Activated CD8-positive, alpha-beta memory T cell treated with anti-CD3 and anti-CD28 coated beads, Interleukin-2, amount 50 U/mL, for 1 hour (primary cell): ENCODE data around the gene ZNF184.
A peak's percentile ranks its signal among the peaks of the same experiment; 100 is the strongest.

ENCODE experiments used
- DNase-seq: peaks from one replicate; pipeline ENCODE4 v3.0.0-alpha.2; 2020; ENCODE audit errors: extremely low read depth

The ZNF184 gene

DNA sequence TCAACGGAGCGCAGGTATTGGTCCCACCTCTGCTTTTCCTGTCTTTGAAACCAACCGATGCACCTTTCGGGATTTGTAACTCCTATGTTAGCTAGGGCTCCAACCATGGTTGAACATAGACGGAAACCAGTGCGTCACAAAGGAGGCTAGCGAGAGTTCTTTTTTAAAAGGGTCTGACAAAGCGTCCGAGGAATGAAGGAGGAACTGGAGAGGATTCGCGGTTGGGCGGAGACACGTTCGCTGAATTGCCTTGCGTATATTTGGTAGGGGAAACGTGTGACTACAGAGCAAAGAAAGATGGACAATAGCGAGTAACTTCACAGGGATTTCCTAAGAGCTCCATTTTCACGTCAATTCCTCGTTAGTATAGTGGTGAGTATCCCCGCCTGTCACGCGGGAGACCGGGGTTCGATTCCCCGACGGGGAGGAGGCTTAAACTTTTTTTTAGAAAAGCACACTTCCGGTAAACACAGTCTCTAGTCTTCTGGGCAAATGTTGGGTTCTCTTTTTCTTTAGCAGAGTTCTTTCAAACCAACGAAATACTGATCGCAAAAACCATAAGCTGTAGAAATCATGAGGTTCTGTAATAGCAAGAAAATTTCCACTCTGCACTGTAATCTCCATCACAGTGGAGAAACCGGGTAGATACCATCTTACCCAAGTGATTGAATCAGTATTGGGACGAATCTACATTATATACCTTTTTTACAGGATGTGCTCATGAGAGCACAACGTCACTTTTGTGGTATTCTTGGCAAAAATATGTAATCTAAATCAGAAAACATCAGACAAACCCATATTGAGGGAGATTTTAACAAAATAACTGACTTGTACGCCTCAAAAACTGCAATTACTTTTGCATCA is 6.6 kb upstream of the ZNF184 start:
- peak; percentile 53 for DNase-seq

DNA sequence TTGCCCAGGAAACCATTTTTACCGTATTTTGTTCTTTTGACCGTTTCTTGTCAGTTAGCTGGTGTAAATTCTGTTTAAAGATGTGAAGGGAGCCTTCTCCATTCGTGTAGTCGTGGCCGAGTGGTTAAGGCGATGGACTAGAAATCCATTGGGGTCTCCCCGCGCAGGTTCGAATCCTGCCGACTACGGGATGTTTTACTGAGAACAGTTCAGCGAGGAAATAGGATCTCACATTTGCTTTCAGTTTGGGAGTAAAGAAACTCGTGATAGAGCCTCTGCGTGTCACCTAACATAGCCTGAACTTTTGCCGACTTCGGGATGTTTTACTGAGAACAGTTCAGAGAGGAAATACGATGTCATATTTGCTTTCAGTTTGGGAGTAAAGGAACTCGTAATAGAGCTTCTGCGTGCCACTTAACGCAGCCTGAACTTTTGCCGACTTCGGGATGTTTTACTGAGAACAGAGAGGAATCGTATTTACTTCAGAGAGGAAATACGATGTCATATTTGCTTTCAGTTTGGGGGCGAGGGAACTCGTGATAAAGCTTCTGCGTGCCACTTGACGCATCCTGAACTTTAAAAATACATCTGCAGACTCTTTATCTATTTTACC is 5.9 kb upstream of the ZNF184 start:
- DNase-seq: peak; percentile 73

DNA sequence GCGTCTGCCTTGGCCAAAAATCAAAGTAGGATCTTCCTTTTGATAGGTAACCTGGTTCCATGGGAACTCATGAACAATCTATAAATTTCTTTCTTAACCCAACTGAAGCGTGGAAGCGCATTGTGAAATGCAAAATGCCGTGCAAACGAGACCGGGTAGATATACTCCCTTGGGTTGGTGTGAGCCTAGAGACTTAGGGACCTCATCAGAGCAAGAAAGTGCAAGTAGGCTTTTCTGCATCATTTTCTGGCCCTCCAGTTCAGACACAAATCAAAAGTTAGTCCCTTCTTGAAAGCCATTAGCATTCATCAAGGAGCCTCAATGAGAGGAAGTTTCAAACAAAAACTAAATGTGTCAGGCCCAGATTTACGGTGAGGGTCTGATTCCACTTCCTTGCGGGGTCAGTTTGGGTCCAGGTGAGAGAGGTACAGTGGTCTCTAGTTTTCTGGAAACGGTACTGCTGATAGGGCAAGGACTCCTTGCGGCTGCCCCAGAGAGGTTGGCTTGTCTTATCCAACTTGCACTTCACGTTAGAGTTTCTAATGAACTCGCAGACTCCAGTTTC is 5.3 kb upstream of the ZNF184 start:
- DNase-seq: no peak

DNA sequence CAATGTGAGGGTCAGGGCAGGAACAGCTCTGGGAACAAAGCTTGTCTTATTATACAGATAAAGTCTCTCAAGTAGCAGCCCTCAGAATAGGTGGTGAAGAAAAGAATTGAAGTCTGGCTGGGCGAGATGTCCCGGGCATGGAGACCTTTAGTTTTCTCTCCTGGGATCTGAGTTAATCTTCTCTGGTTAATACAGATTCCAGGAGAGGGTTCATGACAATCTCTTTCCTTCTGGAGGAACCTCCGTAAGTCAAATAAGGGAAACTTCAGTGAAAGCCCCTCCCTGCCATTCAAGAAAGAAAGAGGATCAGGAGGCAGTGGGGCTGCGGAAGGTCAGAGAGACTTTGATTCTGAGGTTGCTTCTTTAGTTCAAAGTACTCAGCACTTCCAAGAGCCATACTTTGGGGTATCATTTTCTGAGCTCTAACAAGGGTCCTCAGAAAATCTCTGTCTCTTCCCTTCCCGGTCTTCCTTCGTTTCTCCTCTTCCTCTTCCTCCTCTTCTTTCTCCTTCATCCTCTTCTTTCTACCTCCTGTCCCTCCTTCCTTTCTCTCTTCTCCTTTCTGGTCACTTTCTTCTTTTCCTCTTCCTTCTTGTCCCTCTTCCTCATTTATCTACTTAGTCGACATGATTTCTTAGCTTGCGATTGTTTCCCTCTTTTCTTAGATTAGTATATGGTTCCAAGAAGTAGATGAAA is 4.6 kb upstream of the ZNF184 start:
- no peak for DNase-seq

DNA sequence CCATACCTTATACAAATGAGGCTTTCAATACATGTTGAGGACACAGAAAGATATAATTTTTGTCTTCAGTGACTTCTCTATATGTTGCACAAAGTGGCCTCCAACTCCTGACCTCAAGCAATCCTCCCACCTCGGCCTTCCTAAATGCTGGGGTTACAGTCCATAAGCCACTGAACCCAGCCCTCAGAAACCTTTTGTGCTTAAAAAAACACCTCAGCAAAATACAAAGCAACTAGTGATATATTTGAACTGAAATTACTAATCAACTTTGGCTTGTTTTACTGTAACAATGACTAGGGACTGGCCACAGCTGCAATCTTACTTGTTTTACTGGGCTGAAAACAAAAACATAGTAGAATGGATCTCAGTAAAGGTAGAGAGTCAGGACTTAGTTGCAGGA is 3.2 kb upstream of the ZNF184 start:
- no peak for DNase-seq

DNA sequence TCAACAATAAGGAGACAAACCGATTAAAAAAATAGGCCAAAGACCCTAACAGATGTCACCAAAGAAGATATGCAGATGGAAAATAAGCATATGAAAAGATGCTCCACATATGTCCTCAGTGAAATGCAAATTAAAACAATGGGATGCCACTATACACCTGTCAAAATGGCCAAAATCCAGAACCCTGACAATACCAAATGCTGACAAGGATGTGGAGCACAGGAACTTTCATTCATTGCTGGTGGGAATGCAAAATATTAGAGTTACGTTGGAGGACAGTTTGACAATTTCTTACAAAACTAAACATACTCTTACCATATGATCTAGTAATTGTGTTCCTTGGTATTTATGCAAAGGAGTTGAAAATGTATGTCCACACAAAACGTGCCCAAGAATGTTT is 1.8 kb upstream of the ZNF184 start:
- DNase-seq: no peak

DNA sequence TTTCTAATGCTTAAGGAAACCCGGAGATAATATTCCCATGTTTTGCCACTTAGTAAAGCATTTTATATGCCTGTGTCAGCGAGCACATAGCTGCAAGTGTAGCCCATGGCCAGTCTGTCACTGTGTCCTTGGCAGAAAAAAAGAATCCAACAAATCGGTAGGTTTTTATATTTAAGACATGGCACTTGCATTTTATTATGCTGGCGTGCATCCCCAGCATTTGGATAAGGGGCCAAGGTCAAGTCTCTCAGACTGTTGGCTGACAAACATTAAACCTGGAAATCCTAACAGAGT is 1.2 kb upstream of the ZNF184 start:
- no peak for DNase-seq

DNA sequence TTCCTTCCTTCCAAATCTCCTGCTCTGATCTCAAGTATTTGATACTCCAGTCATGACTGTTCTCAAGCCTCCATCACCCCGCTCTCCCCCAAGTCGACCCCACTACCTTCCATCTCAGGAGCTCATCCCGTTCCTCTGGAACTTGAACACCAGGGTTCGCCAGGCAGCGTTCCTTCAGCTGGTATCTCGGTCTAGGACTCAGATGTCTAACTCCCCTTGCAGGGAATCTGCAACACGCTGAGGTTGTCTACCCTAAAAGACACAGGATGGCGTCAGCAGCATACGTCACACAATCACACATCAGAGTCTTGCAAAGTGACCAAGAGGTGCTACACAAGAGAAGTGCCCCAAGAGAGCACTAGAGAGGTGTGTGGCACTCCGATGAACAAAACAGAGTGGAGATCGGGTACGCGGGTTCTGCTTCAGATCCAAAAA is 706 bp downstream of the ZNF184 start:
- DNase-seq: peak; percentile 82

DNA sequence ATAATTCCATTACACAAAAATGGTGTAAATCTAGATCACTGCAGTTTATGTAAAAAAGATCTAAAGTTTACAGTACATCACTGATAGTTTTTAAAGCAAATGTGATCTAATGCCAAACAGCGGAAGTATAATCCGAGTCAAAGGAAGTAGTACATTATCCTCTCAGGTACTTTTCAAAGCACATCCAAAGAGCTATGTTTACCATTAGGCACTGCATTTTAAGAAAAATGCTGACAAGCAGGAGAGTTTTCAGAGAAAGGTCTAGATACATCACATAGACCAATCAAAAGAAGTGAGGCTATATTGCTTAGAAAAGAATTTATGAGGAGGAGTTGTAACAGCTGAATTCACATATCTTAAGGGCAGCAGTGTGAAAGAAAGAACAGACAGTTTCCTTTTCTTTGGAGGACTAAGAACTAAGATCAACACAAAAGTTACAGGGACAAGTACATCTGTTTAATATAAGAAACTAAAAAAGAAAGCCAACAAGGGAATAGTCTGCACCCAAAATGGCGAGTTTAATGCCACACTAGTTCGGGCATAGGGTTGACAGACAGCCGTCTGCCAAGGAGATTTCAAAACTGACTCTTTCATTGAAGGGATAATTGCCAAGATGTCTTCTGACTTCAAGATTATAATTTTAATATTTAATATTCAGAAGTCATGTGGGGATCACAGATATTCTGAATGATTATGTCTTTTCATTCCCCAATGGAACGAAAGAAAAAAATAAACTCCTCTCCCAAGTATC is 1.4 kb downstream of the ZNF184 start:
- DNase-seq: no peak

DNA sequence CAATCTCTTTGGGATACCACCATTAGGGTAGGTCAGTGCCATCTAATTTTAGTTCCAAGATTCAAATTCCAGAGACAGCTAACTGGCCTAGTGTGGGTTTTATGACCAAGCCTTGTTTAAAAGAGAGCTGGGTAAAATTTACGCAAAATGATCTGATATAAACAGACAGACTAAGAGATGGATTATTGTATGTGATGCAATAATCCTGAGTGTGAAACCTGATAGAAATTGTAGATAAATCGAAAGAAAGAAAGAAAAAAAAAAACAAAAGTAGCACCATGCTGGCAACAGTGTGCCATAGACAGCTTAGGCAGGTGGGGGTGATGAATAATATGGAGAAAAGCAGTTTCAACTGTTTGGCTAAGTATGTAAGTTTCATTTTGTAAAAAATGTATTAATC is 2.9 kb downstream of the ZNF184 start:
- no peak for DNase-seq

DNA sequence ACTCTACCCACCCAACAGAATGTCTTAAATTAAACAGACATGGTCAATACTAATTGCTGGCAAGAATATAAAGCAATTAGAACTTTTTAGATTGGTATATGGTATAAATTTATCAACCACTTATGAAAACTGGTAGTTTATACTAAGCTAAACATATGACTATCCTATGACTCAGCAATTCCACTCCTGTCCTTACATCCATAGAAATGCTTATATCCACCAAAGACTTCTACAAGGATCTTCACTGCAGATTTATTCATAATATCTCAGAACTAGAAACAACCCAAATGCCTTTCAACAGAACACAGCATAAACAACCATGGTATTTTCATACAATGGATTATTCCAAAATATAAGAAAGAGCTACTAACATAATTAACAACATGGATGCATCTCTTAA is 4.6 kb downstream of the ZNF184 start:
- no peak for DNase-seq

DNA sequence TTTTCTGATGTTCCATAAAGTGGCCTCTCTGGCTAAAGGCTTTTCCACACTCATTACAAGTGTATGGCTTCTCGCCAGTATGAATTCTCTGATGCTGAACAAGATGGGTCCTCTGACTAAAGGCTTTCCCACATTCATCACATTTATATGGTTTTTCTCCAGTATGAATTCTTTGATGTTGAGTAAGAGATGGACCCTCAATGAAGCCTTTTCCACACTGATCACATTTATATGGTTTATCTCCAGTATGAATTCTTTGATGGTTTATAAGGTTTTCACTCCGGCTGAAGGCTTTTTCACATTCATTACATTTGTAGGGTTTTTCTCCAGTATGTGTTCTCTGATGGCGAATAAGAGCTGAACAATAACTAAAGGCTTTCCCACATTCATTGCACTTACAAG is 20.4 kb downstream of the ZNF184 start:
- no peak for DNase-seq

DNA sequence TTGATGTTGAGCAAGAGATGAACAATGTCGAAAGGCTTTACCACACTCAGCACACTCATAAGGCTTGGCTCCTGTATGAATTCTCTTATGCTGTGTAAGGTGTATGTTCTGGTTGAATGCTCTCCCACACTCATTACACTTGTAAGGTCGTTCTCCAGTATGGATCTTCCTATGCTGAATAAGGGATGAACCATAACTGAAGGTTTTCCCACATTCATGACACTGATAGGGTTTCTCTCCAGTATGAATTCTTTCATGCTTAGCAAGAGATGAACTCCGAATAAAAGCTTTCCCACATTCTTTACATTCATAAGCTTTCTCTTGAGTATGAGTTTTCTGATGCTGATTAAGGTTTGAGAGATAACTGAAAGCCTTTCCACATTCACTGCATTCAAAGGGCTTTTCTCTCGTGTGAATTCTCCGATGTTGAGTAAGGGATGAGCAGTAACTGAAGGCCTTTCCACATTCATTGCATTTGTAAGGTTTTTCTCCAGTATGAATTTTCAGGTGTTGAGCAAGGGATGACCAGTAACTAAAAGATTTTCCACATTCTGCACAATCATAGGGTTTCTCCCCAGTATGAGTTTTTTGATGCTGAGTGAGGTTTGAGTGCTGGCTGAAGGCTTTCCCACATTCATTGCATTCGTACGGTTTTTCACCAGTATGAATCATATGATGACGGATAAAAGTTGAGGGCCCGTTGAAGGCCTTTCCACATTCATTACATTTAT is 21.1 kb downstream of the ZNF184 start:
- no peak for DNase-seq

DNA sequence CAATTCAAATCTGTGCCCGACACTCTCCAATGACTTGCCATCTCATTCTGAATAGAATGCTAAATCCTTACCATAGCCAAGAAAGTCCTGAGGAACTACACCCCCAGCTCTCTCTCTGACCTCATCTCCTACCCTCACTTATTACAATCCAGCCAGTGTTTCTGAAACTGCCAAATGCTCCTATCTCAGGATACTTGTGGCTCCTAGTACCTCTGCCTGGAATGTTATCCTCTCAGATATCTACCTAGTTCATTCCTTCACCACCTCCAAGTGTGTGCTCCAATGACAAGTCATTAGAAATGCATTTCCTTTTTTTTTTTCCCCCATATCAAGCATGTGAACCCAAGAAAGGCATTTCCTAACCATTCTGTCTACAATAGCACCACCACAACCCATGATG is 24.4 kb downstream of the ZNF184 start:
- no peak for DNase-seq

DNA sequence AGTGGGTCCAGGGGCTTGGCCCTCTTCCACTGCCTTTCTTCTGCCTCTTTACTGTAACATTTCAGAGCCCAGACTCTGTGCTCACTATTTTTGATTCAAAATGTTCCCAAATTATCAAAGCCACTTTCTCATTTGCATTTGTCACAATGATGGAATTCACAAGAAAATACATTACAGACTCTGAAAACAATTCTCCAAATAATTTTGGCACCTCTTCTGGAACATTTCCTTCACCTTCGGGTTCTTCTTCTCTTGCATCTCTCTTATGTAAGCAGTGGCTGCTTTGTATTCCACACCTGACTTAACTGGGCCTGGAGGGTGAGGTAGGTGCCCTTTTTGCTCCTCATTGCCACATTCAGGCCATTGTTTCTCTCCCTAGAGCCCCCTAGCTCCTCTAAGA is 30.0 kb downstream of the ZNF184 start:
- no peak for DNase-seq

DNA sequence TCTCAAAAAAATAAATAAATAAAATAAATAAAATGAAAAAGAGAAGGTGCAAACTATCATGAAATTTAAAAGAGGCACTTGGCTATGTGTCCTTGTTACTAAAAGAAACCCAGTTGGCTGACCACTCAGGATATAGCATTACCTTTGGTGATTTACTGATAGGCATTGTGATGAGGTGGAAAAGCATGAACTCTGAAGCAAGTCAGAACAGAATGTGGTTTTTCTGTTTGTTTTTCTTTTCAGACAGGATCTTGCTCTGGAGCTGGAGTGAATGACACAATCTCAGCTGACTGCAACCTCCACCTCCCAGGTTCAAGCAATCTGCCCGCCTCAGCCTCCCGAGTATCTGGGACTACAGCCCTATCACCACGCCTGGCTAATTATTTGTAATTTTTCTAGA is 31.9 kb downstream of the ZNF184 start:
- no peak for DNase-seq

DNA sequence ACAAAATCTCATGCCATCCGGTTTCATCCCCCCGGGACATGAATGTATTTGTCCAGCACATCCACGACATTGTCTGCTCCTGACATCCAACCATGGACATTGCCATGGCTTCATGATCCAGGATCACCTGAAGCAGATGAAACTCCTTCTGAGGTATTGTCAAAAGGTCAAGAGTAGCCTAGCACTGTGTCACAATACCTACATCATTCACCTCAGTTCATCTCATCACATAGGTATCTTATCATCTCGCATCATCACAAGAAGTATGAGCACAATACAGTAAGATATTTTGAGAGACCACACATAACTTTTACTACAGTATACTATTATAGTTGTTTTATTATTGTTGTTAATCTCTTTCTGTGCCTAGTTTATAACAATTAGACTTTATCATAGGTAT is 33.5 kb downstream of the ZNF184 start:
- DNase-seq: no peak

DNA sequence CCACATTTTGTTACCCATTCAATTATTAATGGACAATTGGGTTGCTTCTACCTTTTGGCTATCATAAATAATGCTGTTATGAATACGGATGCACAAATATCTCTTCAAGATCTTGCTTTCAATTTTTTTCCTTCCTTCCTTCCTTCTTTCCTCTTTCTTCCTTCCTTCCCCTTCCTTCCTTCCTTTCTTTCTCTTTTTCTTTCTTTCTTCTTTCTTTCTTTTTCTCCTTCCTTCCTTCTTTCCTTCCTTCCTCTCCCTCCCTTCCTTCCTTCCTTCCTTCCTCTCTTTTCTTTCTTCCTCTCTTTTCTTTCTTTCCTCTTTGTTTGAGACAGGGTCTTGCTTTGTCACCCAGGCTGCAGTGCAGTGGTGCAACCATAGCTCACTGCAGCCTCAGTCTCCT is 39.2 kb downstream of the ZNF184 start:
- DNase-seq: no peak

DNA sequence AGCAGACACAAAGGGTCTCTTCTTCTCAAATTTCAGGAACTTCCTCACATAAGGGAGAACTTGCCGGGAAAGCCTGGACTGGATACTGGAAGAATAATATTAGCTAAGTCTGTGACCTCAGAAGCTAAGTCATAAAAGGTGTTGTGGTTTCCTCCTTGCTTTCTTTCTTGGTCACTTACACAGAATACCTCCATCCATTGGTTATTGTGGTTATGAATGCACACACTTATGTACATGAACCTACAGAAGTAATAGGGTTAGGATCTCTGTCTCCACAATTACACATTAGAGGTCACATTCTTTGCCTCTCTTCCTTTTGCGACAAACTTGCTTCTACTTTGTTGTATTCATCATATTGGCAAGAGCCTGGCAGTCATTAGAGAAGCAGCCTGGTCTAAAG is 43.9 kb downstream of the ZNF184 start:
- no peak for DNase-seq

DNA sequence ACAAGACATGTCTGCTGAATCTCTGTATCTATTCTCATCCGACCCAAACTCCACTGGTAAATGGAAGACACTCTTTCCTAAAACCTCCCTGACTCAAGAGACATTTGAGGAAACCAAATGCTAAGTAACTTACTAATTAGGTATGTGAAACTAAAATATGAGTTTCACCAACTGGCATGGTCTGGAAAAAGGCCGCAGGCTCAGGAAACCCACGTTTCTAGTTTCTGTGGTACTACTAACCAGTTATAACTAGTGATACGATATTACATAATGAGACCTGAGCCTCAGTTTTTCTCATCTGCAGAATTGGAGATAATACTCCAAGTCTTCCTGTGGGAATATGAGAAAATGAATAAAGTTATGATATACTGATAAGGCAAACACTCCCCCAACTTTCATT is 44.4 kb downstream of the ZNF184 start:
- no peak for DNase-seq

DNA sequence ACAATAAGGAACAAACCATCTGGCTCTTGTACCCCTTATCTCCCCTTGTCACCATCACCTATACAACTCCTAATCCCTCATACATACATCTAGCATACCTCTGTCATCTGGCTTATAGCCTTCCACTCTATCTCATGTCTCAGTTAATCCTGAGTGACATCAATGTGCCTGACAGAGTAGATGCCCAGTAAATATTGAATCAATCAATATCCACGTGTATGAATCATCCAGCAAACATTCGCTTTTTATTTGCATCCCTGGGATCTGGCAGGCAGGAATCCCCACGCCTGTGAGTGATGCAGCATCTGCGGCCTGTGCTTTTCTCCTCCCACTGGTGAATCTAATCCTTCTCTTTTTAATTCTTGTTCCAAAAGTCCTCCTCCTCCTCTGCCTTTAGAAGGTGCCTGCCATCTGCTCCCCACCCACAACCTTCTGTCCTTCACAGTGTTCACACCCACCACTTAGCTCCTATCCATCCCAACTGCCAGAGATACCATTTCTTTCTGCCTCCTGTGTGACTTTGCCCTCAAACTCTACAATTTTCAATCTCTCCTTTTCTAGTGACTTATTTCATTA is 46.8 kb downstream of the ZNF184 start:
- no peak for DNase-seq
